ENCODE results near the gene VASN. TPM values are rescaled to one million over a fixed set of nuclear protein-coding genes. Genes with fewer than 3 reads are reported as not detected.
"Not testable (repeated sequence)": the region's sequence is repeated elsewhere in the genome, so short reads cannot be mapped to it uniquely, and the experiment has no call there.

VASN gene
- total RNA-seq, 1 donor from 2014 or later = 0.11 TPM

DNA sequence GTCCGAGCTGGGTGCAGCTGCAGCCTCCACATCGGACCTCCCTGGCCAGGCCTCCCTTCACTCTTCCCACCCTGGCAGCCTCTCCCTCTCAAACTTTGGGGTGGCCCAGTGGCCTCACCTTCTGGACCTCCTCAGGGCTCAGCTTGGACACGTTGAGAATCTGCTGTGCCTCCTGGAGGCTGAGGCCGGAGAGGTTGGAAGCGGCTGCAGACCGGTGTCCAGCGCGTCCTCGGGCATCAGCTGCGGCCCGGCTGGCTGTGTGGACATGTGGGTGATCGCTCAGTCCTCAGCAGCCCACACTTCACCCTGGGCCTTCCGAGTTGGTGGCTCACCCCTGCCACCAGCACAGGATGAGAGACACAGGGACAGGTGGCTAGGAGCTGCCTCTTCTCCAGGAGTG, 30.4 kb upstream of the VASN start:
- Mint-ChIP-seq H3K4me1 (peaks cover 5% of the 10 kb centered on the region), H3K27me3 (no peaks in the 10 kb centered on the region), H3K36me3 (ENCODE audit: low read depth) (peaks cover 15% of the 10 kb centered on the region), H3K9me3 (no peaks in the 10 kb centered on the region), H3K4me3 (no peak overlapping the region), H3K27ac (no peak overlapping the region)
- DNase-seq = no peak
- ATAC-seq (ENCODE audit: low read depth) = no peak
- POLR2A ChIA-PET = interaction anchor here (0.6 kb wide), 1 partner anchor 122 kb away, joined by 6 read pairs; no protein-coding TSS in a partner anchor
- TF ChIP-seq, protein P1, sequence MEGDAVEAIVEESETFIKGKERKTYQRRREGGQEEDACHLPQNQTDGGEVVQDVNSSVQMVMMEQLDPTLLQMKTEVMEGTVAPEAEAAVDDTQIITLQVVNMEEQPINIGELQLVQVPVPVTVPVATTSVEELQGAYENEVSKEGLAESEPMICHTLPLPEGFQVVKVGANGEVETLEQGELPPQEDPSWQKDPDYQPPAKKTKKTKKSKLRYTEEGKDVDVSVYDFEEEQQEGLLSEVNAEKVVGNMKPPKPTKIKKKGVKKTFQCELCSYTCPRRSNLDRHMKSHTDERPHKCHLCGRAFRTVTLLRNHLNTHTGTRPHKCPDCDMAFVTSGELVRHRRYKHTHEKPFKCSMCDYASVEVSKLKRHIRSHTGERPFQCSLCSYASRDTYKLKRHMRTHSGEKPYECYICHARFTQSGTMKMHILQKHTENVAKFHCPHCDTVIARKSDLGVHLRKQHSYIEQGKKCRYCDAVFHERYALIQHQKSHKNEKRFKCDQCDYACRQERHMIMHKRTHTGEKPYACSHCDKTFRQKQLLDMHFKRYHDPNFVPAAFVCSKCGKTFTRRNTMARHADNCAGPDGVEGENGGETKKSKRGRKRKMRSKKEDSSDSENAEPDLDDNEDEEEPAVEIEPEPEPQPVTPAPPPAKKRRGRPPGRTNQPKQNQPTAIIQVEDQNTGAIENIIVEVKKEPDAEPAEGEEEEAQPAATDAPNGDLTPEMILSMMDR (IDR thresholded peaks at IDR 0.05) = no peak
- CTCF ChIA-PET = interaction anchor here (1.2 kb wide), 1 partner anchor 50 kb away, joined by 3 read pairs; no protein-coding TSS in a partner anchor
- intact Hi-C loops (cut with micrococcal nuclease) = no loop called here

DNA sequence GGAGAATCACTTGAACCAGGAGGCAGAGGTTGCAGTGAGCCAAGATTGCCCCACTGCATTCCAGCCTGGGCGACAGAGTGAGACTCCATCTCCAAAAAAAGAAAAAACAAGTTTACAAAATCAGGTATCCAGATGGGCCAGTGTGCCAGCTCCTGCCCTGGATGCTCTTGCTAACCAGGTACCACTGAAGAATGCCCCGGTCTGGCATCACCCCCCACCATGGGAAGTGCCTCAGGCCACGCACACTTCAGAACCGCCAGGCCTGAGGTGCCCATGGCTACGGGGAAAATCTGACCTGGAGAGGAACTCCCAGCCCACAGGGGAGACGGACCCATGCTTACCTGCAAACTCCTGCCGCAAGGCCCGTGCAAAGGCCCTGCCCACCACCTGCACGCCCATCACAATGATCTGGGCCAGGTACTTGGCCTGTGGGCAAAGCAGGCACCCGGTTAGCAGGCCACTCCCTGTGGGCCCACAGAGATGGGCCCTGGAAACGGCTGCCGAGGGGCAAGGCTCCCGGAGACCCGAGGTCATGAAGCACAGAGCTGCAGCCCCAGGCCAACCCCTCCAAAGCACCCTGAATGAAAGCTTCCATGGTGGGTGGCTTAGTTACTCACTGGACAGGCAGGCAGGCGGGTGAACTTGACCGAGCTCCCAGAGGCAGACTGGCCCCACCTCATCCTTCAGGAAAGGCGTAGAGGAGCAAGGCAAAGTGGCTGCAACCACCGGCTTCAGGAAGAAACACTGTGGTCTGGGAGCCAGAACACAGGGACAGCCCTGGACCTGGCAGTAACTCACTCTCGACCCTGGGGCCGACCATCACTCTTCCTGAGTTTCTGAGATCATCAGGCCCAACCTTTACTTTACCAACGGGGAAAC, 28.5 kb upstream of the VASN start:
- CTCF ChIA-PET = no interaction called here
- TF ChIP-seq, protein P1 (IDR thresholded peaks at IDR 0.05) = no peak
- H3K36me3 Mint-ChIP-seq (ENCODE audit: low read depth) = peaks cover 15% of the 10 kb centered on the region
- POLR2A ChIA-PET = no interaction called here
- H3K27ac Mint-ChIP-seq = no peak overlapping the region
- DNase-seq (no peak), ATAC-seq (ENCODE audit: low read depth) (no peak)
- H3K4me1 Mint-ChIP-seq = peaks cover 5% of the 10 kb centered on the region
- H3K9me3 Mint-ChIP-seq = no peaks in the 10 kb centered on the region
- no peaks in the 10 kb centered on the region for H3K27me3 Mint-ChIP-seq
- no peak overlapping the region for H3K4me3 Mint-ChIP-seq
- intact Hi-C loops (cut with micrococcal nuclease) = no loop called here

DNA sequence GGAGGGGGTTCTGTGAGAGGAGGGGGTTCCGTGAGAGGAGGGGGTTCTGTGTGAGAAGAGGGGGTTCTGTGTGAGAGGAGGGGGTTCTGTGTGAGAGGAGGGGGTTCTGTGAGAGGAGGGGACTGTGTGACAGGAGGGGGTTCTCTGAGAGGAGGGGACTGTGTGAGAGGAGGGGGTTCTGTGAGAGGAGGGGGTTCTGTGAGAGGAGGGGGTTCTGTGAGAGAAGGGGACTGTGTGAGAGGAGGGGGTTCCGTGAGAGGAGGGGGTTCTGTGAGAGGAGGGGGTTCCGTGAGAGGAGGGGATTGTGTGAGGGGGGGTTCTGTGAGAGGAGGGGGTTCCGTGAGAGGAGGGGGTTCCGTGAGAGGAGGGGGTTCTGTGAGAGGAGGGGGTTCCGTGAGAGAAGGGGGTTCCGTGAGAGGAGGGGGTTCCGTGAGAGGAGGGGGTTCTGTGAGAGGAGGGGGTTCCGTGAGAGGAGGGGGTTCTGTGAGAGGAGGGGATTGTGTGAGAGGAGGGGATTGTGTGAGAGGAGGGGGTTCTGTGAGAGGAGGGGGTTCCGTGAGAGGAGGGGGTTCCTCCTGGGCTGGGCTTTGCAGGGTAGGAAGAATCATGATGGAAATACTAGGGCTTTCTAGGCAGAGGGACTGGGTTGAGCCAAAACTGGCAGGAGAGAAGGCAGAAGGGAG, 27.2 kb upstream of the VASN start:
- CTCF ChIA-PET, H3K27ac Mint-ChIP-seq: not testable (repeated sequence)
- peaks cover 13% of the 10 kb centered on the region for H3K36me3 Mint-ChIP-seq (ENCODE audit: low read depth)

DNA sequence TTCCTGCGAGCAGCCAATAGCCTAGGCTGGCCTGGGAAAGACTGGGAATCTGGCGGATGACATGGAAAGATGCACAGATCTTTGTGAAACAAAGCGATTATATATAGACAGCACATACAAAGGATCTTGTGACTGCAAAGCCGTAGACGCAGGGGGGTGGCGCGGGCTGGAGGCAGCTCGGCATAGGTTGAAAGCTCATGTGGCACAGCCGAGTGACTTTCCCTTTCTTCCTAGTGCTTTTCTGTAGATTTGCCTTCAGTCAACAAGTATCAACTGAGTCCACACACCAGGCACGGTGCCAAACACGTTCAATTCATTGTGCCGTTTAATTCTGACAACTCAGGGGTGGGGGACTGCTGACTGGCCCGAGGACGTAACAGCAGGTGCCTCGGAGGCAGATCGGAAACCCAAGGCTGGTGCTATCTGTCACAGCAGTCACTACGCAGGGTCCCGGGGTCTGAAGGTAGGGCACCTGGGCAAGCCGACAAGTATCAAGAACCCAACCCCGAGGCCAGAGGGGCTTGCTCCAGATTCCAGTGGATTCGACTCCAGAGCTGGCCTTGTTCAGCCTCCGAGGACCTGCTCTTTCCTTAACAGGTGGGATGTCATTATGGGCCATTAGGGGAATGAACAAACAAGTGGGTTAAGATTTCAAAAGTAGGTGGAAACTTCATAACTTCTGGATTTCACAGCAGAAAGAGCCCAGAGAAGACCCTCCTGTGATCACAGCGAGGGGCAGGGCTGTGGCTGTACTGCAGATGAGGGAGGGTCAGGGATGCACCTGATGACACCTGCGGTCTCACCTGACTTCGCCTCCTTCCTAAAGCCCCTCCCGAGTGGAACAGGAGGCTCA, 26.4 kb upstream of the VASN start:
- Mint-ChIP-seq H3K27ac (no peak overlapping the region), H3K4me1 (peaks cover 10% of the 10 kb centered on the region), H3K36me3 (ENCODE audit: low read depth) (peaks cover 12% of the 10 kb centered on the region), H3K9me3 (no peaks in the 10 kb centered on the region), H3K27me3 (no peaks in the 10 kb centered on the region), H3K4me3 (no peak overlapping the region)
- DNase-seq = no peak
- intact Hi-C loops (cut with micrococcal nuclease) = no loop called here
- no peak for ATAC-seq (ENCODE audit: low read depth)
- TF ChIP-seq, protein P1 (IDR thresholded peaks at IDR 0.05) = no peak
- ChIA-PET CTCF (interaction anchor here (1.5 kb wide), 1 partner anchor 56 kb away, joined by 4 read pairs; no protein-coding TSS in a partner anchor), POLR2A (no interaction called here)

More for the DNA sequence above, 27.2 kb upstream of the VASN start:
- H3K4me1 Mint-ChIP-seq; intact Hi-C loops (cut with micrococcal nuclease); DNase-seq; ATAC-seq (ENCODE audit: low read depth); H3K9me3 Mint-ChIP-seq; H3K27me3 Mint-ChIP-seq; POLR2A ChIA-PET; H3K4me3 Mint-ChIP-seq: not testable (repeated sequence)
